Dendritic cell treated with granulocyte-macrophage colony-stimulating factor and Interleukin-4, amounts not matched to agents 40 ng/mL and 50 ng/mL, for 4 days (primary cell): ENCODE measurements around the gene TK2.

Experiments used
- H3K27ac Mint-ChIP-seq: one replicate; pipeline ENCODE4 v1.8.0; 2022; ENCODE audit warnings: mild to moderate bottlenecking, mixed read lengths
- H3K27me3 Mint-ChIP-seq: one replicate; pipeline ENCODE4 v1.8.0; 2022; ENCODE audit warnings: mild to moderate bottlenecking, mixed read lengths
- H3K36me3 Mint-ChIP-seq: one replicate; pipeline ENCODE4 v1.8.0; 2022; ENCODE audit warnings: low read depth, mixed read lengths
- H3K4me1 Mint-ChIP-seq: one replicate; pipeline ENCODE4 v1.8.0; 2022; ENCODE audit warnings: low read depth, mixed read lengths
- H3K4me3 Mint-ChIP-seq: one replicate; pipeline ENCODE4 v1.8.0; 2022; ENCODE audit warnings: mild to moderate bottlenecking, moderate library complexity, mixed read lengths
- H3K9me3 Mint-ChIP-seq: one replicate; pipeline ENCODE4 v1.8.0; 2022; ENCODE audit warnings: mixed read lengths
- intact Hi-C: fragments of 100-400 bp; cut with micrococcal nuclease; formaldehyde crosslinking; loops from one replicate; pipeline ENCODE4 v1.15.0; 2022

The TK2 gene

DNA sequence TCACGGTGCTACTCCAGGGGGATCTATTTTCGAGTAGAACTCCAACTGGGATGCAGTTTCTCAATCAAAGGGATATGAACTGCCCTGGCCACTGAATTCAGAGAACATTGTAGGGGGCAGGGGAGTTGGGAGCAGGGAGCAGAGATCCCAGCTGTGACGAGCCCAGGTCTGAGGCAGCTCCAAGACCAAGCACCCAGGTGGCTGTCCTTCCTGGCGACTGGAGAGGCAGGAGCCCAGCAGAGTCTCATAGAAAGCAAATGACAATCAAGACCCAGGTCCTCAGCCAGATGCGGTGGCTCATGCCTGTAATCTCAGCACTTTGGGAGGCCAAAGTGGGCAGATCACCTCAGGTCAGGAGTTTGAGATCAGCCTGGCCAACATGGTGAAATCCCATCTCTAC lies 60.1 kb downstream of the TK2 start:
- Mint-ChIP-seq H3K27me3 (peaks cover 4% of the 10 kb centered on the region), H3K4me3 (no peak overlapping the region), H3K9me3 (no peaks in the 10 kb centered on the region), H3K27ac (no peak overlapping the region), H3K36me3 (peaks cover 37% of the 10 kb centered on the region), H3K4me1 (peaks cover 67% of the 10 kb centered on the region)
- intact Hi-C loops, result no loop called here

DNA sequence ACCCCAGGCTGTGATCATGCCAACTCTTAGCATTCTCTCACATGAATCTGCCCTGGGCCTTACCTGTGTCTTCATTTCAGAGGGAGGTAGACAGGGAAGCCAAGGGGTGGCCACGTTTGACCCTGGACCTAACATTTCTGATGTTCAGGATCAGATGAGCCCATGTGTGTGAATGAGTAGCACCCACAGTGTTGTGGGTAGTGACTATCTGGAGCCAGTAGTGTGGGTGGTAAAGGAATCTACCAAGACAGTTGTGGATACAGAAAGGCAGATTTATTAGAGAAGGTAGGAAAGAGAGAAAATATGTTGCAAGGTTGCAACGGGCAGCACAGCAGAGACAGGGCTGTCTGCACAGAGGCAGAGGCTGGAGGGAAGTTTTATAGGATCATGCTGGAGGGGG lies 60.5 kb downstream of the TK2 start:
- intact Hi-C loops, result no loop called here
- Mint-ChIP-seq H3K4me3 (no peak overlapping the region), H3K27me3 (peaks cover 4% of the 10 kb centered on the region), H3K36me3 (peaks cover 35% of the 10 kb centered on the region), H3K27ac (no peak overlapping the region), H3K9me3 (no peaks in the 10 kb centered on the region), H3K4me1 (peaks cover 71% of the 10 kb centered on the region)

DNA sequence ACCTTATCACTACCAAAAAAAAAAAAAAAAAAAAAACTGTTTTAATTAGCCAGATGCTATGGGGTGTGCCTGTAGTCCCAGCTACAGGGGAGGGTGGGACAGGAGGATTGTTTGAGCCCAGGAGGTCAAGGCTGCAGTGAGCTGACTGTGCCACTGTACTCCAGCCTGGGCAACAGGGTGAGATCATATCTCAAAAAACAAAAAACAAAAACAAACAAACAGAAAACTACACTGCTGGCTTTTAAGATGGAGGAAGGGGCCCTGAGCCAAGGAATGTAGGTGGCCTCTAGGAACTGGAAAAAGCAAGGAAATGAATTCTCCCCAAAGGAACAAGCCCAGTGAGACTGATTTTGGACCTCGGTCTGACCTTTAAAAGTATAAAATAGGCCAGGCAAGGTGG lies 61.4 kb downstream of the TK2 start:
- Mint-ChIP-seq H3K4me3 (no peak overlapping the region), H3K36me3 (peaks cover 30% of the 10 kb centered on the region), H3K9me3 (no peaks in the 10 kb centered on the region), H3K27ac (peak overlapping the region; percentile 90), H3K4me1 (peaks cover 80% of the 10 kb centered on the region), H3K27me3 (peaks cover 2% of the 10 kb centered on the region)
- intact Hi-C loops, result no loop called here

DNA sequence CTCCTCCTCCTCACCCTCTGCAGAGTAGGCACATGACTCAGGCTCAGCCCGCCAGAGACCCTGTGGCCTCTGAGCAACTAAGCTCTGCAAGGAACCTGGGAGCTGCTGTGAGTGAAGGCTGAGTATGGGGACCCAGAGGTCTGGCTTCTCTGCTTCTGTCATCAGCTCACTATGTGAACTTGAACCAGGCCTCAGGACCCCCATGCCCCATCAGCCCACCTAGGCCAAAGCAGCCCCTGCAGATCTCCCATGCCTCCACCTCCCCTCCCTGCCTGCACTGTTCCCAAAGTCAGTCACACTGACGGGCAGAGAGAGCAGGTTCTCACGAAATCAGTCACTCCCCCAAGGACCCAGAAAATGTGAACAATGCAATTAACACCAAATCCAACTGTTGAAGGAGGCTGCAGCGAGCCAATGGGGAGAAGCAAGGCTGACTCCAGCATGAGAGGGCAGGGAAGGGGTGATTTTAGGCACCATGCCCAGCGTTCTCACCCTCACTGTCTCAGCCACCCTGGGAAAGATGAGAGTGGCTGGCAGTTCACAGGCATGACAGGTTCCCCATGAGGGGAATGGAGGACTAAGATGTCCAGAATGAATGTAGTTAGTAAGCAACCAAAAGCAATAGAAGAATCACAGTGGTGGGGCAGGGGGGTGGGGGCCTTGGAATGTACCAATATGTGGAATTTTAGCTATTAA lies 62.2 kb downstream of the TK2 start:
- Mint-ChIP-seq H3K4me3 (no peak overlapping the region), H3K27ac (peak overlapping the region; percentile 90), H3K27me3 (peaks cover 2% of the 10 kb centered on the region), H3K9me3 (no peaks in the 10 kb centered on the region), H3K4me1 (peaks cover 84% of the 10 kb centered on the region), H3K36me3 (peaks cover 23% of the 10 kb centered on the region)
- intact Hi-C loops, result no loop called here

DNA sequence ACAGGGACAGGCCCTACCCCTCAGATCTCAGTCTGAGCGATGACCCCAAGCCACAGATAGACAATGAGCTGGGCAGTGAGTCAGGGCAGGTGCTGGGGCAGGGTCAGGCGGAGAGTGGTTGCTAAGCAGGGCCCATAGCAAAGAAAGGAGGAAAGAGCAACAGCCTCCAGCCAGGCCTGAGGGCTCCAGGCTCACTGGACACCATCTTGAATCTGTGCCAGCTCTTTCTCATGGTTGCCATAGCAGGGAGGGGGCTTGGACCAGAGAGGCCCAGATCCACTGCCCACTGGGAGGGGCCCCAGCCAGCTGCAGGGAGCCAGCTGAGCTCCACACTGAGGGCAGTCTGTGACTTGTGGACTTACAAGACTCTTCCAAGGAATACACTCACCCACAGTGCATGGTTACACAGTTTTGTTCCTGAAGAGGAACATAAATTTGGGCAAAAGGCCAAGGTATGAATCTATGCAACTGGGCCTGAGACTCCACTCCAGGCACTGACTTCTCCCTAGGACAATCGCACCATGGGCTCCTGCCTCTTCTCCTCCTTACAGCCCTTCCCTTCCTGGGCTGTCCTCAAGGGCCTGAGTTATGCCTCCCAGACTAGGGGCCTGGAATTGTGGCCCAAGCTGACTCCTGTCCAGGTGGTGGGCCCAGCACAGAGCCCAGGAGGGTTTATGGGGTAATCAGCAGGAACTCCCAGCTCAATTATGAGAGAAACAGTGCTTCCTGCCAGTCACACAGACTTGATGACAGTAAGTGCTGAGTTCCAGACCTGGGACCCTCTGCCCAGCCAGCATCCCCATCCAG lies 62.9 kb downstream of the TK2 start:
- H3K27ac Mint-ChIP-seq, result peak overlapping the region; percentile 90
- H3K4me3 Mint-ChIP-seq, result no peak overlapping the region

DNA sequence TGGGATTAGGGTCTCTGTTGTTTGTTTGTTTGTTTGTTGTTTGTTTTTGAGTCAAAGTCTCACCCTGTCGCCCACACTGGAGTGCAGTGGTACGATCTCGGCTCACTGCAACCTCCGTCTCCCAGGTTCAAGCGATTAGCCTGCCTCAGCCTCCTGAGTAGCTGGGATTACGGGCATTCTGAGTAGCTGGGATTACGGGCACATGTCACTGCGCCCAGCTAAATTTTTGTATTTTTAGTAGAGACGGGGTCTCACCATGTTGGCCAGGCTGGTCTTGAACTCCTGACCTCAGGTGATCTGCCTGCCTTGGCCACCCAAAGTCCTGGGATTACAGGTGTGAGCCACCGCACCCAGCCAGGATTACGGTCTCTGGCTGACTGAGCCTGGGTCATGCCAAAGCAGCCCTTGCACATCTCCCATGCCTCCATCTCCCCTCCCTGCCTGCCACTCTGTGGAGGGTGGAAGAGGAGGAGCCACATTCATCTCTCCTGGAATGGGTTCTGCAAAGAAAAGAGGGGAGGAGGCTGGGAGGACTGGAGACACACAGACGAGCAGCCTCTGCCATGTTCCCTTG lies 63.6 kb downstream of the TK2 start:
- peaks cover 78% of the 10 kb centered on the region for H3K4me1 Mint-ChIP-seq
- peaks cover 19% of the 10 kb centered on the region for H3K36me3 Mint-ChIP-seq
- H3K9me3 Mint-ChIP-seq, result no peaks in the 10 kb centered on the region
- intact Hi-C loops, result no loop called here
- peak overlapping the region; percentile 90 for H3K27ac Mint-ChIP-seq
- no peak overlapping the region for H3K4me3 Mint-ChIP-seq
- H3K27me3 Mint-ChIP-seq, result no peaks in the 10 kb centered on the region

More for the DNA sequence above, 62.9 kb downstream of the TK2 start:
- peaks cover 81% of the 10 kb centered on the region for H3K4me1 Mint-ChIP-seq
- no peaks in the 10 kb centered on the region for H3K9me3 Mint-ChIP-seq
- peaks cover 19% of the 10 kb centered on the region for H3K36me3 Mint-ChIP-seq
- intact Hi-C loops, result no loop called here
- no peaks in the 10 kb centered on the region for H3K27me3 Mint-ChIP-seq

DNA sequence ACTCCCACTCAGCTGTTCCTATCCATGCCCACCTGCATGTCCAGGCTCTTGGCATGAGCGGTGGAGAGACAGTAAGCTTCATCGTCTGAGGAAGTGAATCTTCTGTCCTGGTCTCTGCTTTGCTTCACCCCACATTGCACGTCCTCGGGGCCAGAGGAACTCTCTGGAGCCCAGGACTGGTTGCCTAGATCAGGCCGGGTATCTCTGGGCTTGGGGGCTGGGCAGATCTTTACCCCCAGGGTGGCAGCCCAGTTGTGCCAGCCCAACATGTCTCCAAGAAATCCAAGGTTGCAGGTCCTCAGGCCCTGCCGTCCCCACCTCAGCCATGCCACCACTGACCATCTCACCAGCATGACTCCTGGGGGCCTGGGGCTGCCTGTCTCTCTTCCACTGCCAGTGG lies 64.5 kb downstream of the TK2 start:
- intact Hi-C loops, result no loop called here
- Mint-ChIP-seq H3K27ac (peak overlapping the region; percentile 87), H3K27me3 (no peaks in the 10 kb centered on the region), H3K4me3 (no peak overlapping the region), H3K36me3 (peaks cover 19% of the 10 kb centered on the region), H3K4me1 (peaks cover 78% of the 10 kb centered on the region), H3K9me3 (no peaks in the 10 kb centered on the region)

DNA sequence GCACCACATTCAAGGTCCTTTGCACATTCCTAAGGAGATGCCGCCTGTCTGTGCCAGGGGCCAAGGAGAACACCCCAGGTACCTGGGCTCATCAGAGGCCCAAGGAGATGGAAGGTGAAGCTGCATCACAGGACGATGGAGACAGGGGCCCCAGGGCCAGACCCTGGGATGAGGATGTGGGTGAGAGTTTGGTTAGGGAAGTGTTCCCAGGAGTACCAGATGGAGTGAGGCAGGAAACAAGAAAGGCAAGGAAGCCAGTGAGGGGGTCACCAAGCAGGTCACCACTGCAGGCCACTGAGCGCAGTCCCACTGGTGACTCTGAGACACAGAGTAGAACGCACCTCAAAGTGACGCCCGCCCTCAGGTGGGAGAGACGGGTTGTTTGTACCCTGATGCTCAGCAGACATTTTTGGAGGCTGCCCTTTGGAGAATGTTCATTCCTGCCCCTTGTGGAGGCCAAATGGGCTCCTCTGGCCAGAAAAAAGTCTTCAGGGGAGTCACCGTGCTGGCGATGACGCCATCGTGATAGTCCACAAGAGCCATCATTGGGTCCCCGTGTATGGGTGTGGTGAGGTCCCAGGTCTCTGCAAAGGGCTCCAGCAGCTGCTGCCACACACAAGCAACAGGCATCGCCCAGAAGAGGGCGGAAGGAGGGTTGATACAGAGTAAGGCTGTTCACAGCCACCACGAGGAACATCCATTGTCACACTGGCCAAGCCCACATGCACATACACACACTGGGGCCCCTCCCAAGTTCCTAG lies 65.3 kb downstream of the TK2 start:
- Mint-ChIP-seq H3K27ac (no peak overlapping the region), H3K4me1 (peaks cover 81% of the 10 kb centered on the region)

DNA sequence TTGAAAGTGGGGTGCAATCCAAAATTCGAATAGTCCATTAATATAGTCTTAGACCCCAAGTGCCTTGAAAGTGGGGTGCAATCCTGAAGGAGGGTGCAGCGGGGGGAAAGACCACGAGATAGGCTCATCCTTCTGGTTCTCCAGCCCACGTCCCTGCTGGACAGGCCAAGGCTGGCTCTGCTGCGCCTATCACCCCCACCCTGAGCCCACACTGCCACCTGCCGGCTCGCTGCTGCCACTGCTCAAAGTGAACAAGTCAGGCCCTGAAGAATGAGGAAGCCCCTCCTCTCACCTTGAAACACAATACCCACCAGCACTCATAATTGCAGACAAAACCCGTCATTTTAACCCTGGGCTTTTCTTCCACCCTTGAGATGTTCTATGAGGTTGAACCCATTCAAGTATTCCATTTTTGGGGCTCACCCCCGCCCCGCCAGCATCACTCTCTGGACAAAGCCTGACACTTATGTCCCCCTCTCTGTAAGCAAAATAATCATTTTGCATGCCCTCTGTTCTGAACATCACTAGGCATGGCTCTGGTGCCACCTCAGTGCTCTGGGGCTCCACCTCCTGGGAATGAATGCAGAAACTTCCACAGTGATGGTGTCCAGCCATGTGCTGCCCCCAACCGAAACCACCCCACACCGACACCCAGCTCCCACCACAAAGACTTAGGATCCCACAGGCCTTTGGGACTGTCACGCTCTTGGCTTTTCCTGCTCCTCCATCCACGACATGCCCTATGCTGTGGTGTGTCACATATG lies 66.1 kb downstream of the TK2 start:
- no peaks in the 10 kb centered on the region for H3K9me3 Mint-ChIP-seq
- peaks cover 81% of the 10 kb centered on the region for H3K4me1 Mint-ChIP-seq
- H3K27ac Mint-ChIP-seq, result no peak overlapping the region
- no peak overlapping the region for H3K4me3 Mint-ChIP-seq
- intact Hi-C loops, result loop anchor here (1.0 to 5.0 kb wide), 2 partner anchors 33 to 78 kb away; no protein-coding TSS in a partner anchor
- H3K36me3 Mint-ChIP-seq, result peaks cover 12% of the 10 kb centered on the region
- H3K27me3 Mint-ChIP-seq, result no peaks in the 10 kb centered on the region

More for the DNA sequence above, 65.3 kb downstream of the TK2 start:
- H3K4me3 Mint-ChIP-seq, result no peak overlapping the region
- intact Hi-C loops, result loop anchor here (5.0 kb wide), 1 partner anchor 33 kb away; no protein-coding TSS in a partner anchor
- no peaks in the 10 kb centered on the region for H3K27me3 Mint-ChIP-seq
- peaks cover 18% of the 10 kb centered on the region for H3K36me3 Mint-ChIP-seq
- H3K9me3 Mint-ChIP-seq, result no peaks in the 10 kb centered on the region

DNA sequence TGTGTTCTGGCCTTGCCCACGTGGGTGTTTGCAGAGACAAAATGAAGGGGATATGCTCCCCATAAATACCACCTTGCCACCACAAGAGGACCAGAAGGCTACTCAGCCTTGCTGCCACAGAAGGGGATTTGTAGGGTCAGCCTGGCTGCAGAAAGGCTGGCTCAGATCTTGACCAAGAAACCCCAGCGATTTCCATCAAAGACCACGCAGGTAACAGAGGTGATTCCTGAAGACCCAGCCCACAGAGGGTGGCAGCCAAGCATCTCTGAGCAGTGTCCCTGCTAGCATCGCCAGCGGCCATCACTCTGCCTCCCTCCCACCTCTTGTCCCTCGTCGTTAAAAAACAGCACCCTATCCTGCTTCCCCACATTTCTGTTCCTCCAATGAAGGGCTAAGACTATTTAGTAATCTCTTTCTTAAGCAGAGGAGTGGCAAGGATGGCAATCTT lies 68.0 kb downstream of the TK2 start:
- Mint-ChIP-seq H3K4me3 (no peak overlapping the region), H3K36me3 (peaks cover 6% of the 10 kb centered on the region), H3K4me1 (peaks cover 69% of the 10 kb centered on the region), H3K9me3 (no peaks in the 10 kb centered on the region), H3K27me3 (peaks cover 2% of the 10 kb centered on the region), H3K27ac (no peak overlapping the region)
- intact Hi-C loops, result loop anchor here (5.0 kb wide), 1 partner anchor 35 kb away; no protein-coding TSS in a partner anchor

DNA sequence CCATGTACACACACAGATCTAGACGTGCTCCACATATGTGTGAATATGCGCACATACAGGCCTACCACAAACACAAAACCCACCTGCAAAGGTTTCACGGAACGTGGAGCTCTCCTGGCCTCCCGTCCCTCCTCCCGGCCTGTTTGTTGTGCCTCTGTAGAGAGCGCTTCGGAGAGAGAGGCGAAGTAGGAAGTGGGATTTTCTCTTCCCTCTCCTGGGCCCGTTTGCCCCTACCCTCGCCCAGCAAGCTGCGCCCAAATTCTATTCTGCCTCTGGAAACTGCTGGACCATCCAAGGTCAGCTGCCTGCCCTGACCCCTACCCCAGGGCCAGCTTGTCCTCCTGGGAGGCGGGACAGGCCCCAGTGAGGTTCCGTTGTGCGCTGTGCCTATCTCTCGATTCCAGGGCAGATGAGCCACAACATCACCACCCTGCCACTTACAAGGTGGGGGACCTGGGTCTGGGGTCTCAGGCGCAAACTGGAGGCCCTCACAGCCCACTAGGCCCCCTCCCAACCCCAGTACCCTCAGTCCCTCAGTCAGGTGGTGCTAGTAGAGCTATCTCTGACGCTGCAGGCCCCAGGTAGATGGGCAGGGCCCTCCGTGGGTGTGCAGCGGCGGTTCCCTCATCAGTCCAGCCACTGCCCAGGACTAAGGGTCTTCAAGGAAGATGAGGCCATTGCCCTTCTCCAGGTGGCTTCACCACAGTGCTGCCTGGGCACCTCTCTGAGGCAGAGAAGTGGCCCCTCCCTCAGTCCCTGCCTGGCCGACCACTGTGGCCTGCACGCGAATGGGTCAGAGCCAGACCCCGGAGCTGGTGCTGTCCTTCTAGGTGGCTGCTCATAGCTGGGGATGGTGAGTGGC lies 68.6 kb downstream of the TK2 start:
- intact Hi-C loops, result loop anchor here (5.0 kb wide), 1 partner anchor 36 kb away; no protein-coding TSS in a partner anchor
- Mint-ChIP-seq H3K4me1 (peaks cover 63% of the 10 kb centered on the region), H3K27me3 (peaks cover 4% of the 10 kb centered on the region), H3K27ac (peak overlapping the region; percentile 51), H3K9me3 (no peaks in the 10 kb centered on the region), H3K4me3 (no peak overlapping the region), H3K36me3 (peaks cover 6% of the 10 kb centered on the region)
